K562 (cell line): ENCODE results near the gene TRAPPC1. TPM values are rescaled to one million over a fixed set of nuclear protein-coding genes. Genes with fewer than 3 reads are reported as not detected.

Source experiments
- CBX2 ChIP-seq: fragments of 200-600 bp; sonication (generic); IDR thresholded peaks from one replicate; pipeline ENCODE4 v1.6.1; 2012; ENCODE audit warnings: mild to moderate bottlenecking, low read length, inconsistent platforms; ENCODE audit not compliant: insufficient read depth, poor library complexity, severe bottlenecking
- ETV1 ChIP-seq: fragments of 450-650 bp; conservative IDR thresholded peaks from 2 replicates; pipeline ENCODE4 v1.6.1; 2016; ENCODE audit warnings: missing genetic modification characterization, control low read depth, low read depth, missing compliant biosample characterization
- LARP7 ChIP-seq: fragments of 450-650 bp; IDR thresholded peaks from 2 replicates; pipeline ENCODE4 v1.6.1; 2016
- NKRF ChIP-seq: fragments of 450-650 bp; IDR thresholded peaks from 2 replicates; pipeline ENCODE4 v1.6.1; 2016; ENCODE audit warnings: borderline replicate concordance
- RBFOX2 ChIP-seq: fragments of 200-400 bp; formaldehyde crosslinking; IDR thresholded peaks from 2 replicates; pipeline ENCODE4 v1.6.1; 2017; ENCODE audit warnings: low read depth, mild to moderate bottlenecking, low read length, moderate library complexity
- SIN3A ChIP-seq, 2 experiments: fragments of 150-350 bp in 1 of 2; IDR thresholded peaks; 2 replicates each; pipeline ENCODE4 v1.6.1; 2011 to 2016; ENCODE audit warnings: borderline replicate concordance in 2 of 2, low read depth in 2 of 2, low read length in 2 of 2, mild to moderate bottlenecking in 2 of 2, moderate library complexity in 2 of 2; ENCODE audit not compliant: control insufficient read depth in 1 of 2
- TAF1 ChIP-seq: IDR thresholded peaks from 2 replicates; pipeline ENCODE4 v1.6.1; 2011; ENCODE audit warnings: mild to moderate bottlenecking, low read length, moderate library complexity; ENCODE audit not compliant: insufficient read depth, control insufficient read depth, severe bottlenecking; ENCODE audit errors: extremely low read depth
- ZNF134 ChIP-seq: fragments of 250-450 bp; sonication (Bioruptor Pico); conservative IDR thresholded peaks from 2 replicates; pipeline ENCODE4 v1.4.0; 2020
- ZNF224 ChIP-seq: sonication (generic); formaldehyde crosslinking; IDR thresholded peaks from 2 replicates; pipeline ENCODE4 v1.8.0; 2022; ENCODE audit warnings: mild to moderate bottlenecking, missing genetic modification reagents
- ZNF239 ChIP-seq: fragments of 250-450 bp; sonication (Bioruptor Pico); IDR thresholded peaks from 2 replicates; pipeline ENCODE4 v1.4.0; 2020; ENCODE audit warnings: mild to moderate bottlenecking
- ZNF316 ChIP-seq: fragments of 450-650 bp; IDR thresholded peaks from 2 replicates; pipeline ENCODE4 v1.6.1; 2016
- polyA plus RNA-seq, 8 experiments: library from polyadenylated mRNA; depleted of rRNA in 4 of 8; stranded (reverse) in 5 of 8; unstranded in 3 of 8; fragments of >200 nt; fragmentation: Nextera tagmentation in 2 of 8; fragmentation: Illumina TruSeq in 1 of 8; extraction: Ambion mirVana in 2 of 8; extraction: Trizol in 1 of 8; gene quantifications; 2 replicates each; pipeline versions ENCODE4 v1.2.1 to v1.2.3, GENCODE V29; 2011 to 2014; ENCODE audit warnings: inconsistent platforms in 1 of 8, missing spikeins in 1 of 8
- total RNA-seq, 7 experiments: library from RNA; depleted of rRNA in 6 of 7; stranded (reverse); fragments of >200 nt in 6 of 7; fragmentation: Illumina TruSeq in 2 of 7; extraction: Trizol in 2 of 7; gene quantifications; 2 replicates each; pipeline versions ENCODE4 v1.2.1 to v1.2.3, GENCODE V29; 2011 to 2021; ENCODE audit warnings: low replicate concordance in 1 of 7
- TF ChIP-seq, protein P1 (sequence below): sonication (generic); formaldehyde crosslinking; IDR thresholded peaks from 2 replicates; pipeline ENCODE4 v1.8.0; 2022; ENCODE audit warnings: missing genetic modification reagents, mild to moderate bottlenecking, moderate library complexity, borderline replicate concordance
- TF ChIP-seq, protein P2 (sequence below), 2 experiments: fragments of 450-650 bp in 1 of 2; sonication (generic) in 1 of 2; formaldehyde crosslinking in 1 of 2; IDR thresholded peaks; 2 replicates each; pipeline versions ENCODE4 v1.7.1 to v1.9.0; 2016 to 2022; ENCODE audit warnings: inconsistent platforms in 1 of 2, mild to moderate bottlenecking in 1 of 2, missing genetic modification reagents in 1 of 2

TRAPPC1 gene
- total and polyA plus RNA-seq, 9 of the 15 experiments (the other 6 are each of a cell fraction or from before 2014, with no cell fraction given): 11.7 to 82.8 (median 36.2) TPM

DNA sequence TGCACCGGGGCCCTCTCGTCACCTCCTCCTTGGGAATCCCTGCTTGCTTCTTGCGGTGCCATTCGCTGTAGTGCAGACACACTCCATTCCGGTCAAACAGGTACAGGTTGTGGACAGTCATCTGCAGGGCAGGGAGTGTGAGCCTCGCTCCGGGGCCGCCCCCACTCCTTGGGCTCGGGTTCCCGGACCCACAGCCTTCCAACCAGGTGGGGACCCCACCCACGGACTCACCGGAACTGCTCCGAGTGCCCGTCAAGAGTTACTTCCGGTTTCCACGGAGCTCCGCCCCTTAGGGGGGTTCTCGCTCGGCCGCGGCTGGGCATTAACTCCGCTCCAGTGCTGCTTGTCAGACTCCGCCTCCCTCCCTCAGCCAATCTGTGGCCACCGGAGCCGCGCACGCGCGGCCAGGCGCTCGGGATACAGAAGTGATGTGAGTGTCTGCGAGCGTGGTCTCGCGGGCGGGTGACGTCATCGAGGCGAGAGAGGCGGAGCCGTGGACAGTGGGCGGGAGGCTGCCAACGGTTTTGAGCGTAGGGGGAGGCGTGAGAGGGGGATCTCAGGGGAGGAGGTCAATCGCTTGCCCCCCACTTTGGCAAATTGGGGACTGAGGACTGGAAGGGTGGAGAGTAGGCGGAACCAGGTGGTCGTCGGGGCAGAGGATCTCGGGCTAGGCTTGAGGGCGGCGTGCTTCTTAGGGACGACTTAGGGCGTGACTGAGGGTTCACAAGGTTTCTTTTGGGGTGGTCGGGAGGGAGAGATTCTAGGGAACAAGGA is at the start of gene TRAPPC1, which contains the start of gene CNTROB (continued):
- TF ChIP-seq TAF1: peak; percentile 2
- TF ChIP-seq, protein P1, sequence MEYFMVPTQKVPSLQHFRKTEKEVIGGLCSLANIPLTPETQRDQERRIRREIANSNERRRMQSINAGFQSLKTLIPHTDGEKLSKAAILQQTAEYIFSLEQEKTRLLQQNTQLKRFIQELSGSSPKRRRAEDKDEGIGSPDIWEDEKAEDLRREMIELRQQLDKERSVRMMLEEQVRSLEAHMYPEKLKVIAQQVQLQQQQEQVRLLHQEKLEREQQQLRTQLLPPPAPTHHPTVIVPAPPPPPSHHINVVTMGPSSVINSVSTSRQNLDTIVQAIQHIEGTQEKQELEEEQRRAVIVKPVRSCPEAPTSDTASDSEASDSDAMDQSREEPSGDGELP: peak; percentile 78; the same call in 1 of the 2 replicates
- TF ChIP-seq SIN3A (IDR thresholded peaks at IDR 0.05; ENCODE audit: borderline replicate concordance in 2 of 2, control insufficient read depth in 1 of 2, low read depth in 2 of 2, low read length in 2 of 2): peak in 1 of 2 experiments; percentile 43; a peak in 1 of 4 replicates
- TF ChIP-seq RBFOX2: peak; percentile 81
- no peak for TF ChIP-seq ZNF239
- no peak for TF ChIP-seq CBX2
- TF ChIP-seq ZNF224 (CRISPR knock-in tag): no peak
- no peak for TF ChIP-seq ZNF134
- TF ChIP-seq, protein P2, sequence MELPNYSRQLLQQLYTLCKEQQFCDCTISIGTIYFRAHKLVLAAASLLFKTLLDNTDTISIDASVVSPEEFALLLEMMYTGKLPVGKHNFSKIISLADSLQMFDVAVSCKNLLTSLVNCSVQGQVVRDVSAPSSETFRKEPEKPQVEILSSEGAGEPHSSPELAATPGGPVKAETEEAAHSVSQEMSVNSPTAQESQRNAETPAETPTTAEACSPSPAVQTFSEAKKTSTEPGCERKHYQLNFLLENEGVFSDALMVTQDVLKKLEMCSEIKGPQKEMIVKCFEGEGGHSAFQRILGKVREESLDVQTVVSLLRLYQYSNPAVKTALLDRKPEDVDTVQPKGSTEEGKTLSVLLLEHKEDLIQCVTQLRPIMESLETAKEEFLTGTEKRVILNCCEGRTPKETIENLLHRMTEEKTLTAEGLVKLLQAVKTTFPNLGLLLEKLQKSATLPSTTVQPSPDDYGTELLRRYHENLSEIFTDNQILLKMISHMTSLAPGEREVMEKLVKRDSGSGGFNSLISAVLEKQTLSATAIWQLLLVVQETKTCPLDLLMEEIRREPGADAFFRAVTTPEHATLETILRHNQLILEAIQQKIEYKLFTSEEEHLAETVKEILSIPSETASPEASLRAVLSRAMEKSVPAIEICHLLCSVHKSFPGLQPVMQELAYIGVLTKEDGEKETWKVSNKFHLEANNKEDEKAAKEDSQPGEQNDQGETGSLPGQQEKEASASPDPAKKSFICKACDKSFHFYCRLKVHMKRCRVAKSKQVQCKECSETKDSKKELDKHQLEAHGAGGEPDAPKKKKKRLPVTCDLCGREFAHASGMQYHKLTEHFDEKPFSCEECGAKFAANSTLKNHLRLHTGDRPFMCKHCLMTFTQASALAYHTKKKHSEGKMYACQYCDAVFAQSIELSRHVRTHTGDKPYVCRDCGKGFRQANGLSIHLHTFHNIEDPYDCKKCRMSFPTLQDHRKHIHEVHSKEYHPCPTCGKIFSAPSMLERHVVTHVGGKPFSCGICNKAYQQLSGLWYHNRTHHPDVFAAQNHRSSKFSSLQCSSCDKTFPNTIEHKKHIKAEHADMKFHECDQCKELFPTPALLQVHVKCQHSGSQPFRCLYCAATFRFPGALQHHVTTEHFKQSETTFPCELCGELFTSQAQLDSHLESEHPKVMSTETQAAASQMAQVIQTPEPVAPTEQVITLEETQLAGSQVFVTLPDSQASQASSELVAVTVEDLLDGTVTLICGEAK (IDR thresholded peaks at IDR 0.05): peak; percentile 90
- TF ChIP-seq, protein P2 (CRISPR knock-in tag; IDR thresholded peaks at IDR 0.05): no peak
- TF ChIP-seq NKRF: peak; percentile 68; the same call in 1 of the 2 replicates
- TF ChIP-seq ETV1 (tag): peak; percentile 54; the same call in 1 of the 2 replicates
- TF ChIP-seq ZNF316: 0 out of 2 replicates have a peak, but pooled peaks have one; percentile 3
- peak; percentile 84; the same call in 1 of the 2 replicates for TF ChIP-seq LARP7
